CD4-positive, alpha-beta T cell (primary cell): Measurements from ENCODE around the gene S100A16. TPM values are rescaled to one million over a fixed set of nuclear protein-coding genes. Genes with fewer than 3 reads are reported as not detected.

Source experiments
- ATAC-seq: fragments of 200-7000 bp; cut with Tn5 transposase; one replicate; pipeline ENCODE4 v1.10.0; 2022; ENCODE audit warnings: mild to moderate bottlenecking; ENCODE audit not compliant: poor library complexity
- CTCF ChIA-PET: fragments of 350-600 bp; sonication (Branson Sonifier 250); formaldehyde crosslinking; loops from one replicate; lab custom pipeline; 2021; ENCODE audit warnings: antibody characterized with exemption, inconsistent platforms; lab: Charles Lee
- POLR2A ChIA-PET: fragments of 350-600 bp; sonication (Branson Sonifier 250); formaldehyde crosslinking; loops from one replicate; lab custom pipeline; 2021; ENCODE audit warnings: antibody characterized with exemption, inconsistent platforms; lab: Charles Lee
- DNase-seq, 14 experiments: peaks; one replicate each; pipeline ENCODE4 v3.0.0-alpha.2; 2013 to 2020; ENCODE audit warnings: mixed read lengths in 2 of 14
- H3K27ac ChIP-seq, 2 donors: one replicate each; pipeline versions ENCODE4 v1.5.1 to v1.7.0; 2013; ENCODE audit warnings: low read length in 2 of 2, low read depth in 1 of 2, mild to moderate bottlenecking in 1 of 2
- H3K27me3 ChIP-seq, 2 experiments: 1 replicate in 1 of 2; 2 replicates in 1 of 2; pipeline versions ENCODE4 v1.6.1 to v1.7.0; 2013; ENCODE audit warnings: low read length in 2 of 2, control low read depth in 1 of 2, mild to moderate bottlenecking in 1 of 2, moderate library complexity in 1 of 2; ENCODE audit not compliant: insufficient read depth in 2 of 2, control insufficient read depth in 1 of 2
- H3K36me3 ChIP-seq: one replicate; pipeline ENCODE4 v1.6.1; 2013; ENCODE audit warnings: low read length, control low read depth; ENCODE audit not compliant: insufficient read depth
- H3K4me1 ChIP-seq: one replicate; pipeline ENCODE4 v1.6.1; 2013; ENCODE audit warnings: low read length, control low read depth; ENCODE audit not compliant: insufficient read depth
- H3K4me3 ChIP-seq: one replicate; pipeline ENCODE4 v1.5.1; 2013; ENCODE audit warnings: mild to moderate bottlenecking, low read length, moderate library complexity
- H3K9me3 ChIP-seq, 2 experiments: 1 replicate in 1 of 2; 2 replicates in 1 of 2; pipeline versions ENCODE4 v1.6.1 to v1.7.0; 2013; ENCODE audit warnings: low read length in 2 of 2, mild to moderate bottlenecking in 2 of 2, control low read depth in 1 of 2, moderate library complexity in 1 of 2; ENCODE audit not compliant: control insufficient read depth in 1 of 2, insufficient read depth in 1 of 2
- H3K27ac Mint-ChIP-seq: one replicate; pipeline ENCODE4 v1.8.0; 2020; ENCODE audit warnings: mixed read lengths
- H3K27me3 Mint-ChIP-seq: one replicate; pipeline ENCODE4 v1.8.0; 2021; ENCODE audit warnings: mixed read lengths
- H3K36me3 Mint-ChIP-seq: one replicate; pipeline ENCODE4 v1.8.0; 2021; ENCODE audit warnings: low read depth, mixed read lengths
- H3K4me1 Mint-ChIP-seq: one replicate; pipeline ENCODE4 v1.8.0; 2021; ENCODE audit warnings: low read depth, mixed read lengths
- H3K4me3 Mint-ChIP-seq: one replicate; pipeline ENCODE4 v1.8.0; 2020; ENCODE audit warnings: mild to moderate bottlenecking, mixed read lengths
- H3K9me3 Mint-ChIP-seq: one replicate; pipeline ENCODE4 v1.8.0; 2020; ENCODE audit warnings: mixed read lengths
- CTCF ChIP-seq: fragments of 200-600 bp; IDR thresholded peaks from one replicate; pipeline ENCODE4 v1.8.0; 2022; ENCODE audit warnings: antibody characterized with exemption, mild to moderate bottlenecking
- intact Hi-C, 2 experiments: fragments of 100-400 bp; cut with DNase I in 1 of 2; cut with micrococcal nuclease in 1 of 2; formaldehyde crosslinking; loops; one replicate each; pipeline versions ENCODE4 v1.15.1 to v1.9.0; 2023 to 2025; cut with DNase I, micrococcal nuclease
- total RNA-seq, 174 experiments: library from RNA in 2 of 174; stranded (reverse) in 2 of 174; gene quantifications; one replicate each; pipeline ENCODE4 v1.2.3 and lab custom pipeline; 2021 to 2026

S100A16 gene
- total RNA-seq, 2 experiments from 2014 or later = not detected

DNA sequence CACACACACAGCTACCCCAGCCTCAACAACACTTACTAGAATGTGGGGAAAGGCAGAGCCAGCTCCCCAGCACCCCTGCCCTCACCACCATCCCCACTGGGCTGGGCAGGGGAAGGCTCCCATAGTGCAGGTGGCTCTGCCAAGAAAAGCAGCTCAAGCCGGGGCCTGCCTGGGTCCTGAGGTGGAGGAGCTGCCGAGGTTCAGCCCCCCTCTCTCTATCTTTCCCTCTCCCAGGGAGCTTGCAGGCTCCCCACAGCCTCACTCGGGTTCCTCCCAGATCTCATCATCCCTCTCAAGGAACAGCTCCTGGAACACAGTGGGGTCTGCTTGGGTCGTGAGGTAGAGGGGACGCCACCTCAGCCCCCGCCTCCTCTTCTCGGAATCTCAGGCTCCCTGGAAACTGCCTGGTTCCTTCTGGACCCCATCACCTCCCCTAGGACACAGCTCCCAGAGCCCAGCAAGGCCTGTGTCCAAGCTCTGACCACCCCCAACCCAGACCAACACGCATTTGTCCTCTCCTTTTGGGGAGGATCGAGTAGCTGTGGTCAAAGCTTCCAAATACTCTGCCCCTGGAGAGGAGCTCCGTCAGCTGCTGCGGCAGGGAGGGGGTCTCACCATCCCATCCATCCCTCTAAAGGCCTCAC, 704 bp downstream of the S100A16 start:
- intact Hi-C loops = no loop called here
- ATAC-seq = no peak
- Histone ChIP-seq H3K4me3 (no peak overlapping the region), H3K27ac (no peak overlapping the region), H3K4me1 (peaks cover under 1% of the 10 kb centered on the region), H3K27me3 (no peaks in the 10 kb centered on the region), H3K9me3 (no peaks in the 10 kb centered on the region), H3K36me3 (no peaks in the 10 kb centered on the region)
- H3K4me3 Mint-ChIP-seq = no peak overlapping the region
- H3K36me3 Mint-ChIP-seq = no peaks in the 10 kb centered on the region
- no peaks in the 10 kb centered on the region for H3K9me3 Mint-ChIP-seq
- no peak overlapping the region for H3K27ac Mint-ChIP-seq
- H3K27me3 Mint-ChIP-seq = no peaks in the 10 kb centered on the region
- ChIA-PET POLR2A (no interaction called here), CTCF (interaction anchor here (0.6 kb wide), 1 partner anchor 33 kb away, joined by 3 read pairs; no protein-coding TSS in a partner anchor)
- no peaks in the 10 kb centered on the region for H3K4me1 Mint-ChIP-seq
- no peak for TF ChIP-seq CTCF
- no peak for DNase-seq

DNA sequence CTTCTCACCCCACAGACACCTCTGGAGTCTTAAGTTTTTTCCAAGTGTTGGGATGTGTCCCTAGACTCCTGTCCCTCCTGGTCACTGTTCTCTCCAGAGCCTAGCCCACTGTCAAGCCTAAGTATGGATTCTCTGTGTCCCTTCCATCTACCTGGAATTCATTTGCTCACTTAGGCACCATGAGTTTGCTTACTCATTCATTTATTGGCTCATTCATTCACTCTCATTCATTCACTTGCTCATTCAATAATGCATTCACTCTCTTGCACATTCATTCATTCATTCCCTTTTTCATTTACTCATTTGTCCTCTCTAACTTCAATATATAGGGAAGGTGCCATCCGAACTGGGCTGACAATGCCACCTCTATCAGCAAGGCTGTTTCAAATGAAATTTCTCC, 1.6 kb downstream of the S100A16 start:
- DNase-seq (no peak), ATAC-seq (no peak)
- Mint-ChIP-seq H3K27me3 (no peaks in the 10 kb centered on the region), H3K27ac (no peak overlapping the region), H3K9me3 (no peaks in the 10 kb centered on the region), H3K4me3 (no peak overlapping the region), H3K4me1 (no peaks in the 10 kb centered on the region), H3K36me3 (no peaks in the 10 kb centered on the region)
- Histone ChIP-seq H3K4me3 (no peak overlapping the region), H3K36me3 (no peaks in the 10 kb centered on the region), H3K27ac (no peak overlapping the region), H3K27me3 (no peaks in the 10 kb centered on the region), H3K9me3 (no peaks in the 10 kb centered on the region), H3K4me1 (no peaks in the 10 kb centered on the region)
- TF ChIP-seq CTCF = no peak
- intact Hi-C loops = no loop called here
- POLR2A ChIA-PET = no interaction called here
- CTCF ChIA-PET = no interaction called here

DNA sequence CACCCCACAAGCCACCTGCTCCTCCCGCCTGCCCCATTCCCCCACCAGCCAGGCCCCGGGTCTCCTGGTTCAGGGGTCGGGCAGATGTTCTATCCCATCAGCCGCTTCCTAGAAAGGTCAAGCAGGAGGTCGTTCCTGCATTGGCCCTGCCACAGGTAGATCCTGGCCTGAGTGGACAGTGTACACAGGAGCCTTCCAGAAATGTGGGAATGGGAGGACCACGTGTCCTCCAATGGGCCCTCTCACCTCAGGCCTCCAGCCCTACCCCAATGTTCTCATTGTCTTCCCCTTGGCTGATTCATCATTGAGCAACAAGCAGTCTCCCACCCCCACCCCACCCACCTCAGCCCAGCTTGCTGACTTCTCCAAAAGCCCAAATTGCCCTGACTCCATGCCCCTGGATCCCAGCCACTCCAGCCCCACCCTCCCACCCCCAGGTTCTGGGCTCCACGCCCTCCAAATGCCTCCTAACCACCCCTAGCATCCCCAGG, 2.1 kb downstream of the S100A16 start:
- H3K27me3 ChIP-seq = no peaks in the 10 kb centered on the region
- no peak overlapping the region for H3K27ac Mint-ChIP-seq
- H3K4me1 Mint-ChIP-seq = no peaks in the 10 kb centered on the region
- no peaks in the 10 kb centered on the region for H3K9me3 ChIP-seq
- CTCF ChIA-PET = no interaction called here
- H3K36me3 Mint-ChIP-seq = no peaks in the 10 kb centered on the region
- H3K4me1 ChIP-seq = no peaks in the 10 kb centered on the region
- no peak for ATAC-seq
- no peak for TF ChIP-seq CTCF
- intact Hi-C loops = no loop called here
- POLR2A ChIA-PET = no interaction called here
- no peak overlapping the region for H3K27ac ChIP-seq
- no peaks in the 10 kb centered on the region for H3K36me3 ChIP-seq
- no peak overlapping the region for H3K4me3 ChIP-seq
- H3K27me3 Mint-ChIP-seq = no peaks in the 10 kb centered on the region
- H3K4me3 Mint-ChIP-seq = no peak overlapping the region
- no peak for DNase-seq
- H3K9me3 Mint-ChIP-seq = no peaks in the 10 kb centered on the region
